ENCODE measurements around the gene NUP210. TPM values are rescaled to one million over a fixed set of nuclear protein-coding genes. Genes with fewer than 3 reads are reported as not detected.
A peak's percentile ranks its signal among the peaks of the same experiment; 100 is the strongest.

The NUP210 gene
- total RNA-seq, 1 donor from 2014 or later, result 164 TPM

DNA sequence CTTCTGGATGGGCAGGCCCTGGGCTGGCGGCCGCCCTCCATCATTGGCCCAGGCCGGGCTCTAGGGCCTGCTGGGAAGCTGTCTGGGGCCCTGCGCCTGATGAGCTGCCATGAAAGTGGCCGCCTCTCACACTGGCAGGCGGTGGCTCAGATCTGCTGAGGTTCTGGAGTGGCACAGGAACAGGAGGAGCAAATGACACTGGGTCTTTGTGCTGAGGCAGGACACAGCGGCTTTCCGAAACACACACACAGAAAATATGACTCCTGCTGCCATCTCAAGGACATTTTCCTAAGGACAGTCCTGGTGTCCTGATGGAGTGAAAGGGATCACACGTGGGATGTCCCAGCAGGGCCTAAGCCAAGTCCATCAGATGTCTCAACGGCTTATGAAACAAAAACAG is 103.5 kb downstream of the NUP210 start:
- Mint-ChIP-seq H3K27me3 (no peaks in the 10 kb centered on the region), H3K9me3 (no peaks in the 10 kb centered on the region), H3K27ac (peak overlapping the region; percentile 37), H3K4me3 (no peak overlapping the region), H3K36me3 (ENCODE audit: low read depth) (peaks cover 56% of the 10 kb centered on the region), H3K4me1 (no peaks in the 10 kb centered on the region)
- no peak for DNase-seq
- intact Hi-C loops (cut with micrococcal nuclease), result no loop called here

DNA sequence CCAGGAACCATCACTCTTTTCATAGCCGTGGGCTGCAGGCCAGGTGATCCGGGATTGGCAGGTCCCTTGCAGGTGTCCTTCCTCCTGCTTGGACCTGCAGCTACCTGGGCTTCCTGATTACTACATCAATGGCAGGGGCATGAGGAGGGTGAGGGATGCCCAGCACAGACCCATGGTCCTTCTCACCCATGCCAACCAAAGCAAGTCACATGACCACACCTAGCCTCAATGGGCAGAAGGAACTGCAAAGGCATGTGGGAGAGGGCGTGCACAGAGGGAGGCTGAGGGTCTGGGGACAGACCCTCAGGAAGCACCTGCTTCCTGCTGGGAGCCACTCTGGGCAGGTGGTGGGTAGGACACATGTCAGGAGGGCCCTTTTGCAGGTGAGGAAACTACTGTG is 105.2 kb downstream of the NUP210 start:
- no peak overlapping the region for H3K4me3 Mint-ChIP-seq
- H3K27me3 Mint-ChIP-seq, result no peaks in the 10 kb centered on the region
- no peaks in the 10 kb centered on the region for H3K4me1 Mint-ChIP-seq
- H3K36me3 Mint-ChIP-seq (ENCODE audit: low read depth), result peaks cover 52% of the 10 kb centered on the region
- H3K9me3 Mint-ChIP-seq, result no peaks in the 10 kb centered on the region
- no peak for DNase-seq
- intact Hi-C loops (cut with micrococcal nuclease), result no loop called here
- no peak overlapping the region for H3K27ac Mint-ChIP-seq

DNA sequence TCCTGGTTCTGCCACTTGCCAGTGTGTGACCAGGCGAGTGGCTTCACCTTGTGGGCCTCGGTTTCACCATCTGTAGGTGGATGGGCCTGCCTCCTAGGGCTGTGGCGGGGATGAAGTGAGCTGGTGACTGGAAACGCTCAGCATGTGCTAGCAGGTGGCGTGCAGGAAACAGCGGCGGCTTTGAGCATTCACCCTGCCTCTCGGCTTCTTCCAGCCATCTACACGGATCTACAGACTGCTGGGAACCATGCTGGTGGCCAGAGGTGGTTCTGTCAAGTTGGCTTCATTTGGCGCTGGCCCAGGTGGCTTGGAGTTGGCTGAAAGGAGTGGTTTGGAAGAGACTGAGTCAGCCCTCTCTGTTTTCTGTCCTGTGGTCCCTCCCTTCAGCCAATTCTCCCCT is 106.3 kb downstream of the NUP210 start:
- H3K27ac Mint-ChIP-seq, result no peak overlapping the region
- peaks cover 46% of the 10 kb centered on the region for H3K36me3 Mint-ChIP-seq (ENCODE audit: low read depth)
- H3K4me3 Mint-ChIP-seq, result no peak overlapping the region
- no peak for DNase-seq
- no peaks in the 10 kb centered on the region for H3K9me3 Mint-ChIP-seq
- H3K27me3 Mint-ChIP-seq, result no peaks in the 10 kb centered on the region
- intact Hi-C loops (cut with micrococcal nuclease), result no loop called here
- no peaks in the 10 kb centered on the region for H3K4me1 Mint-ChIP-seq

DNA sequence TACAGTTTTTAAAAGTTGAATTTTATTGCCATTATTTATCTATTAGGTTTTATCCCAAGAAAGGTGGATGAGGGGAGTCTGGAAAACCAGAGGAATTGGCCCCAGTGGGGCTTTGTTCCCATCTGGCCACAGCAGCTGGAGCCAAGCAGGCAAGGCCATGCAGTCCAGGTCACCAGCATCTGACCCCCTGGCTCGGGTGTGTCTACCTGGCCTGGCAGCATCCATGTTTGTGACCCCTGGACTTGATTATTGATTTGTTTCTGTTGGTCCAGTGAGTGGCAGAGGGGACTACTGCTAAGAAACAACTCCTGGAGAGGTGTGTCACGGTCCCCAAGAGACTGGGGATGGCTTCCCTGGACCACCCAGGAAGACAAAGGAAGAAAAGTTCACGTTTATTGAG is 111.1 kb downstream of the NUP210 start:
- Mint-ChIP-seq H3K36me3 (ENCODE audit: low read depth) (peaks cover 17% of the 10 kb centered on the region), H3K4me1 (no peaks in the 10 kb centered on the region), H3K27ac (no peak overlapping the region), H3K9me3 (no peaks in the 10 kb centered on the region), H3K4me3 (no peak overlapping the region), H3K27me3 (no peaks in the 10 kb centered on the region)
- DNase-seq, result no peak
- intact Hi-C loops (cut with micrococcal nuclease), result no loop called here

DNA sequence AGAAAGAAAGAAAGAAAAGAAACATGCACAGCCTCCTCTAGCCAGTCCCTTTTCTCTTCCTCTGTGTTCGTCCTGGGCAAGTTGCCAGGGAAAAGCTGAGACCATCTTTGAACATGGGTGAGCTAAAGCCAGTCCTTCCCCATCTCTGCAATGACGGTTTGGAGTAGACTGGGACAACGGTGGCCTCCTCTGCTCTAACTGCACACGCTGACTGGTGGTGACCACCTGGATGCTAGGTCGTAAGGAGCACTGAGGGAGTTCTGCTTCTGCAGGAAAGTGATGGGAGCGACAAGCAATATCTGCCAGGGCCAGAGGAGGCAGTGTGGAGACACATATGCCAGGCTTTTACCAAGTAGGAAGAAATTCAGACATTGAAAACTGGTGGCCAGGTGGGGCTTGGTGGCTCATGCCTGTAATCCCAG is 111.7 kb downstream of the NUP210 start:
- intact Hi-C loops (cut with micrococcal nuclease), result no loop called here
- H3K36me3 Mint-ChIP-seq (ENCODE audit: low read depth), result peaks cover 11% of the 10 kb centered on the region
- no peaks in the 10 kb centered on the region for H3K9me3 Mint-ChIP-seq
- DNase-seq, result peak; percentile 70
- H3K27me3 Mint-ChIP-seq, result no peaks in the 10 kb centered on the region
- no peak overlapping the region for H3K4me3 Mint-ChIP-seq
- H3K27ac Mint-ChIP-seq, result peak overlapping the region; percentile 20
- no peaks in the 10 kb centered on the region for H3K4me1 Mint-ChIP-seq

DNA sequence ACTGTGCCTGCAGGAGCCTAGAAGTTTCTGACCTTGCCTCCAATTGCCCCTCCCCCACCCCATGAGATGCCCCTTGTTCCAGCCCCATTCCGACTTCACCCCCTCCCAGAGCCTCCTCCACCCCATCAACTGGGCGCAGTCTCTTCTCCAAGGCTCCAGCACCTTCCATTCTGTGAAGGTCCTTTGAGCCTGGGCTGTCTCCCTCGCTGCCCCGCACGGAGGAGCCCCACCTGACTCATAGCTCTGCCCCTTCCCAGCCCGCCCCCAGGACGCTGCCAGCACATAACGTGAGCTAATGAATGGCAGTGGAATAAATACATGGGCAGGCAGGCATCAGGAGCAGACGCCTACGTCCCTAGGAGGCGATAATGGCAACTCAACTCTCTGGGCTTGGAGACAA is 113.1 kb downstream of the NUP210 start:
- no peaks in the 10 kb centered on the region for H3K9me3 Mint-ChIP-seq
- no peaks in the 10 kb centered on the region for H3K27me3 Mint-ChIP-seq
- no peak overlapping the region for H3K4me3 Mint-ChIP-seq
- peaks cover 2% of the 10 kb centered on the region for H3K4me1 Mint-ChIP-seq
- intact Hi-C loops (cut with micrococcal nuclease), result no loop called here
- H3K36me3 Mint-ChIP-seq (ENCODE audit: low read depth), result peaks cover 9% of the 10 kb centered on the region
- DNase-seq, result no peak
- no peak overlapping the region for H3K27ac Mint-ChIP-seq

DNA sequence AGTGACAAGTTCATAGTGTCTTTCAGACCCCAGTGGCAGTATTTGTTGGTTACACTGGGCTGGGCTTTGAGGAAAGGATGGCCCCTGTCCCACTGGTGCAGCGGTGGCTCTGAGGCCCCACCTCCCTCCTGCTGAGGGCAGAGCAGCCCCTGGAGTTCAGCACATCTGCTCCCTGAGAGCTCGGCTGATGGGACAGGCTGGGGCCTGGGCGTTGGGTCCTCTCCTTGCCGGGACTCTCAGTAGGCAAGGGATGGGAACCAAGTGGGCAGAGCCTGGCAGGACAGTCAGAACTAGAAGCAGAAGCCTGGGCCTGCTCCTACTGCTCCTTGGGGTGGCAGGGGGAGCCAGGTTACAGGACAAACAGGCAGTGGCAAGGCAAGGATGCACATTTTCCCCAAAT is 114.5 kb downstream of the NUP210 start:
- intact Hi-C loops (cut with micrococcal nuclease), result no loop called here
- H3K4me1 Mint-ChIP-seq, result peaks cover 3% of the 10 kb centered on the region
- no peak overlapping the region for H3K27ac Mint-ChIP-seq
- H3K36me3 Mint-ChIP-seq (ENCODE audit: low read depth), result peaks cover 9% of the 10 kb centered on the region
- H3K4me3 Mint-ChIP-seq, result no peak overlapping the region
- no peak for DNase-seq
- H3K27me3 Mint-ChIP-seq, result no peaks in the 10 kb centered on the region
- H3K9me3 Mint-ChIP-seq, result no peaks in the 10 kb centered on the region

GRCh38 chr3:13303410-13303809 is 116.7 kb downstream of the NUP210 start:
- Mint-ChIP-seq H3K36me3 (ENCODE audit: low read depth) (peaks cover 4% of the 10 kb centered on the region), H3K4me1 (peaks cover 3% of the 10 kb centered on the region), H3K9me3 (no peaks in the 10 kb centered on the region), H3K4me3 (no peak overlapping the region), H3K27ac (no peak overlapping the region), H3K27me3 (peaks cover 2% of the 10 kb centered on the region)
- intact Hi-C loops (cut with micrococcal nuclease), result no loop called here
- DNase-seq, result no peak

- peaks cover 9% of the 10 kb centered on the region for H3K4me1 Mint-ChIP-seq
- no peaks in the 10 kb centered on the region for H3K9me3 Mint-ChIP-seq
- H3K27ac Mint-ChIP-seq, result no peak overlapping the region
- intact Hi-C loops (cut with micrococcal nuclease), result no loop called here
- no peaks in the 10 kb centered on the region for H3K36me3 Mint-ChIP-seq (ENCODE audit: low read depth)
- DNase-seq, result no peak
- H3K27me3 Mint-ChIP-seq, result peaks cover 6% of the 10 kb centered on the region
- H3K4me3 Mint-ChIP-seq, result no peak overlapping the region
Measured at GRCh38 chr3:13301286-13301987, 118.7 kb downstream of the NUP210 start.

DNA sequence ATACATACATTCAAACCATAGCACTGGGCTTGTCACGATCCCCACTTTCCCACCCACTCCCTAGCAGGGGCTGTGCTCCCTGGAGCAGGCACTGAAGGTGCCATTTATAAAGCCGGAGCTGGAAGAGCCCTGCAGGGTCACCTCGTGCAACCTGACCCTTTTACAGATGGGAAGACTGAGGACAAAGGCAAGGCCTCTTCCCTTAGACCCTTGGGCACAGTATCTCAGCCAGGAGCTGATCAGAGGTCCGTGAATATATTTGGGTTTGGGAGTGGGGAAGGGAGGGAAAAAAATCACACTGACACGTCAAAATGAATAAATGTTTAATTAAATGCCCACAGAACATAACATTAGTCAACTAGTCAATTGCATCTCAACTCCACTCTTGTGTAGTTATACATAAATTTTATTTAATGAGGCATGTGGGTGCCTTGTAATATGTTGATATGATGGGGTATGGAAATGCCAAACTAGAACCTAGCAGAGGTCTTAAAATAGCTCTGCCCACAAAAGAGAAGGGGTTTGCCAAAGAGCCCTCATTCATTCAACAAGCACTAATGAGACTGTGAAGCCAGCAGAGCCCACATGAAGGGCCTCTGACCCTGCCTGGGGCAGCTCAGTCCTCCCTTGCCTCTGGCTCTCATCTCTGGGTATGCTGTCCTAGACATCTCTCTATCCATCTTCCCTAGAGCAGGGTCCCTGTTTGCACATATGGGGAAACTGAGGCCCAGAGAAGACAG is 119.4 kb downstream of the NUP210 start:
- Mint-ChIP-seq H3K4me1 (peaks cover 10% of the 10 kb centered on the region), H3K27ac (no peak overlapping the region), H3K4me3 (no peak overlapping the region), H3K9me3 (no peaks in the 10 kb centered on the region), H3K36me3 (ENCODE audit: low read depth) (no peaks in the 10 kb centered on the region), H3K27me3 (peaks cover 9% of the 10 kb centered on the region)
- intact Hi-C loops (cut with micrococcal nuclease), result no loop called here
- DNase-seq, result no peak

DNA sequence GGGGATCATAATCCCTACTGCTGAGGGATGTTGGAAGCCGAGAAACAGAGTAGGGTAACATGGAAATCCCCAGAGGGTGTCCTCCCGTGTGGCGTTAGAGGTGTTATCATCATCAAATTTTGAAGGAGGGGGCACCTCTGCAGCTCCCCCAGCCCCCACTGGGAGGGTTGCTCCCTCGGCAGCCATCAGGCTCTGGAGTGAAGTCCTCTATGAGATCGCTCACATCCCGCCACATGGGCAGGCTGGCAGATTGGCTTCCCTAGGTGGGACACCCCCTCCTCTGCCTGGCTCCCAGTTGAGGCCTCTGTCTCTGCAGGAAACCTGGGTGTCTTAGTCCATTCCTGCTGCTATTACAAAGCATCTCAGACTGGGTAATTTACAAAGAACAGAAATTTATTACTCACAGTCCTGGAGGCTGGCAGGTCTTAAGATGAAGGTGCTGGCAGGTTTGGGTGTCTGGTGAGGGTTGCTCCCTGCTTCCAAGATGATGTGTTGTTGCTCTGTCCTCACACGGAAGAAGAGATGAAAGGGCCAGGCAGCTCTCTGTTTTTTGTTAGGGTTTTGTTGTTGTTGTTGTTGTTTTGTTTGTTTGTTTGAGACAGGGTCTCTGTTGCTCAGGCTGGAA is 120.5 kb downstream of the NUP210 start:
- Mint-ChIP-seq H3K36me3 (ENCODE audit: low read depth) (no peaks in the 10 kb centered on the region), H3K4me3 (no peak overlapping the region), H3K27me3 (peaks cover 14% of the 10 kb centered on the region), H3K9me3 (no peaks in the 10 kb centered on the region), H3K27ac (no peak overlapping the region), H3K4me1 (peaks cover 10% of the 10 kb centered on the region)
- no peak for DNase-seq
- intact Hi-C loops (cut with micrococcal nuclease), result no loop called here

DNA sequence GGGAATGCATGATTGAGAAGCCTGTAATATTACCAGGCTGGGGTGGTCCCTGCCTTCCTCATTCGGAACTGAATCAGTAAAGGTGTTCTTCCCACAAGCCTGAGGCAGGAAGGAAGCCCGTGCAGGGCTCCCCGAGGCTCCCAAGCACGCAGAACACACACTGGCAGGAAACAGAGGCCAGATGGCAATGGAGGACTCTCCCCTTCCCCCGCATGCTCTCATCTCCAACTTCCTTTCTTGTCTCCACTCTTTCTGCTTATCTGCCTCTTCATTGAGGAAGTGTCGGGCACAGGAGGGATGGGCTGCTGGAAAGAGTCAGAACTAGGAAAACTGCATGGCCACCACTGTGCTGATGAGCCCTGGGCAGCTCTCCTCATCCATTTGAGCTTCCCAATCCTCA is 123.5 kb downstream of the NUP210 start:
- peaks cover 20% of the 10 kb centered on the region for H3K27me3 Mint-ChIP-seq
- H3K27ac Mint-ChIP-seq, result no peak overlapping the region
- no peaks in the 10 kb centered on the region for H3K9me3 Mint-ChIP-seq
- H3K4me1 Mint-ChIP-seq, result peaks cover 6% of the 10 kb centered on the region
- DNase-seq, result no peak
- H3K4me3 Mint-ChIP-seq, result no peak overlapping the region
- intact Hi-C loops (cut with micrococcal nuclease), result no loop called here
- H3K36me3 Mint-ChIP-seq (ENCODE audit: low read depth), result no peaks in the 10 kb centered on the region

- DNase-seq, result no peak
- intact Hi-C loops (cut with micrococcal nuclease), result no loop called here
- peaks cover 24% of the 10 kb centered on the region for H3K27me3 Mint-ChIP-seq
- H3K27ac Mint-ChIP-seq, result no peak overlapping the region
- no peaks in the 10 kb centered on the region for H3K36me3 Mint-ChIP-seq (ENCODE audit: low read depth)
- no peak overlapping the region for H3K4me3 Mint-ChIP-seq
- H3K4me1 Mint-ChIP-seq, result peaks cover 6% of the 10 kb centered on the region
- H3K9me3 Mint-ChIP-seq, result no peaks in the 10 kb centered on the region
Measured at GRCh38 chr3:13294442-13295351, 125.4 kb downstream of the NUP210 start.

All from activated CD4-positive, alpha-beta T cell treated with anti-CD3 and anti-CD28 coated beads, Interleukin-2, amount 10 ng/mL, durations not matched to agents 24 days and 14 days (primary cell).